ENCODE results near the gene TTPAL.

GRCh38 chr20:44447827-44448419 lies 27.8 kb upstream of the TTPAL start:
- TF ChIP-seq POLR2A (IDR thresholded peaks at IDR 0.05; ENCODE audit: low read length) (no peak), GATA1 (IDR thresholded peaks at IDR 0.05; ENCODE audit: low read depth, low read length) (no peak)

Measured in erythroblast (primary cell).